ENCODE measurements around the gene PKP4. TPM values are rescaled to one million over a fixed set of nuclear protein-coding genes. Genes with fewer than 3 reads are reported as not detected.

PKP4 gene
- total RNA-seq, 1 experiment from 2014 or later = 40.1 TPM

- no peak overlapping the region for H3K9ac ChIP-seq (ENCODE audit: low read length)
- H3K4me3 ChIP-seq (ENCODE audit: low read length) = no peak overlapping the region
- H4K20me1 ChIP-seq (ENCODE audit: low read length) = no peaks in the 10 kb centered on the region
- POLR2A ChIA-PET (ENCODE audit: unreplicated experiment) = no interaction called here
- H3K79me2 ChIP-seq (ENCODE audit: low read length) = no peaks in the 10 kb centered on the region
- TF ChIP-seq EZH2 (IDR thresholded peaks at IDR 0.05; ENCODE audit: low read length, unreplicated experiment) = no peak
- no peak for TF ChIP-seq CTCF (conservative IDR thresholded peaks at IDR 0.05; ENCODE audit: low read depth, low read length)
- TF ChIP-seq EZH2phosphoT487 (IDR thresholded peaks at IDR 0.05; ENCODE audit: borderline replicate concordance, low read length) = no peak
- intact Hi-C loops (cut with micrococcal nuclease) = no loop called here
- no TSS peak for BruUV-seq (replicated peaks)
- H3K27ac ChIP-seq (ENCODE audit: low read length) = no peak overlapping the region
- DNase-seq (no peak), ATAC-seq (no peak)
- no peaks in the 10 kb centered on the region for H3K9me3 ChIP-seq (ENCODE audit: low read length)
- CTCF ChIA-PET = no interaction called here
- H3K36me3 ChIP-seq (ENCODE audit: low read depth, low read length) = no peaks in the 10 kb centered on the region
- no peak overlapping the region for H2AFZ ChIP-seq (ENCODE audit: low read length)
- no peaks in the 10 kb centered on the region for H3K9me2 ChIP-seq (replicated peaks; ENCODE audit: low read length)
- H3K4me2 ChIP-seq (ENCODE audit: low read length) = no peak overlapping the region
- no peaks in the 10 kb centered on the region for H3F3A ChIP-seq (ENCODE audit: low read length, unreplicated experiment)
- no peaks in the 10 kb centered on the region for H3K27me3 ChIP-seq (ENCODE audit: low read length)
- H3K4me1 ChIP-seq (ENCODE audit: insufficient read depth, low read length) = no peaks in the 10 kb centered on the region
Observed at GRCh38 chr2:158570869-158571268, 114.1 kb downstream of the PKP4 start.

- H3K9ac ChIP-seq (ENCODE audit: low read length) = no peak overlapping the region
- TF ChIP-seq EZH2phosphoT487 (IDR thresholded peaks at IDR 0.05; ENCODE audit: borderline replicate concordance, low read length) = no peak
- TF ChIP-seq CTCF (conservative IDR thresholded peaks at IDR 0.05; ENCODE audit: low read depth, low read length) = peak; percentile 36
- ChIA-PET POLR2A (ENCODE audit: unreplicated experiment) (no interaction called here), CTCF (interaction anchor here (0.7 kb wide), 1 partner anchor 91 kb away, joined by 3 read pairs; no protein-coding TSS in a partner anchor)
- intact Hi-C loops (cut with micrococcal nuclease) = no loop called here
- H3K36me3 ChIP-seq (ENCODE audit: low read depth, low read length) = no peaks in the 10 kb centered on the region
- ATAC-seq = peak; percentile 54
- no peaks in the 10 kb centered on the region for H3F3A ChIP-seq (ENCODE audit: low read length, unreplicated experiment)
- no peaks in the 10 kb centered on the region for H3K4me1 ChIP-seq (ENCODE audit: insufficient read depth, low read length)
- H3K27me3 ChIP-seq (ENCODE audit: low read length) = no peaks in the 10 kb centered on the region
- H3K9me2 ChIP-seq (replicated peaks; ENCODE audit: low read length) = no peaks in the 10 kb centered on the region
- no peak overlapping the region for H2AFZ ChIP-seq (ENCODE audit: low read length)
- H4K20me1 ChIP-seq (ENCODE audit: low read length) = no peaks in the 10 kb centered on the region
- H3K4me2 ChIP-seq (ENCODE audit: low read length) = no peak overlapping the region
- no peak overlapping the region for H3K27ac ChIP-seq (ENCODE audit: low read length)
- peak; percentile 5 for DNase-seq
- H3K4me3 ChIP-seq (ENCODE audit: low read length) = no peak overlapping the region
- H3K9me3 ChIP-seq (ENCODE audit: low read length) = no peaks in the 10 kb centered on the region
- no peaks in the 10 kb centered on the region for H3K79me2 ChIP-seq (ENCODE audit: low read length)
- BruUV-seq (replicated peaks) = no TSS peak
Observed at GRCh38 chr2:158573739-158574138, 117.0 kb downstream of the PKP4 start.

- POLR2A ChIA-PET (ENCODE audit: unreplicated experiment) = no interaction called here
- H2AFZ ChIP-seq (ENCODE audit: low read length) = no peak overlapping the region
- DNase-seq (no peak), ATAC-seq (no peak)
- no peaks in the 10 kb centered on the region for H3K9me2 ChIP-seq (replicated peaks; ENCODE audit: low read length)
- no peaks in the 10 kb centered on the region for H4K20me1 ChIP-seq (ENCODE audit: low read length)
- no peaks in the 10 kb centered on the region for H3K36me3 ChIP-seq (ENCODE audit: low read depth, low read length)
- H3K4me1 ChIP-seq (ENCODE audit: insufficient read depth, low read length) = no peaks in the 10 kb centered on the region
- H3K79me2 ChIP-seq (ENCODE audit: low read length) = no peaks in the 10 kb centered on the region
- H3K4me2 ChIP-seq (ENCODE audit: low read length) = no peak overlapping the region
- H3K27ac ChIP-seq (ENCODE audit: low read length) = no peak overlapping the region
- H3K9ac ChIP-seq (ENCODE audit: low read length) = no peak overlapping the region
- intact Hi-C loops (cut with micrococcal nuclease) = no loop called here
- no peaks in the 10 kb centered on the region for H3K9me3 ChIP-seq (ENCODE audit: low read length)
- no peak overlapping the region for H3K4me3 ChIP-seq (ENCODE audit: low read length)
- H3K27me3 ChIP-seq (ENCODE audit: low read length) = no peaks in the 10 kb centered on the region
- BruUV-seq (replicated peaks) = no TSS peak
- CTCF ChIA-PET = no interaction called here
- TF ChIP-seq EZH2phosphoT487 (IDR thresholded peaks at IDR 0.05; ENCODE audit: borderline replicate concordance, low read length) (no peak), EZH2 (IDR thresholded peaks at IDR 0.05; ENCODE audit: low read length, unreplicated experiment) (no peak), CTCF (conservative IDR thresholded peaks at IDR 0.05; ENCODE audit: low read depth, low read length) (no peak)
- H3F3A ChIP-seq (ENCODE audit: low read length, unreplicated experiment) = no peaks in the 10 kb centered on the region
Observed at GRCh38 chr2:158575051-158575635, 118.4 kb downstream of the PKP4 start.
